Activated CD4-positive, alpha-beta T cell treated with anti-CD3 and anti-CD28 coated beads, Interleukin-2, amount 50 U/mL, for 48 hours (primary cell): ENCODE measurements around the gene ARVCF.

Source experiments
- DNase-seq, 2 experiments: peaks; one replicate each; pipeline ENCODE4 v3.0.0-alpha.2; 2020

Gene ARVCF

DNA sequence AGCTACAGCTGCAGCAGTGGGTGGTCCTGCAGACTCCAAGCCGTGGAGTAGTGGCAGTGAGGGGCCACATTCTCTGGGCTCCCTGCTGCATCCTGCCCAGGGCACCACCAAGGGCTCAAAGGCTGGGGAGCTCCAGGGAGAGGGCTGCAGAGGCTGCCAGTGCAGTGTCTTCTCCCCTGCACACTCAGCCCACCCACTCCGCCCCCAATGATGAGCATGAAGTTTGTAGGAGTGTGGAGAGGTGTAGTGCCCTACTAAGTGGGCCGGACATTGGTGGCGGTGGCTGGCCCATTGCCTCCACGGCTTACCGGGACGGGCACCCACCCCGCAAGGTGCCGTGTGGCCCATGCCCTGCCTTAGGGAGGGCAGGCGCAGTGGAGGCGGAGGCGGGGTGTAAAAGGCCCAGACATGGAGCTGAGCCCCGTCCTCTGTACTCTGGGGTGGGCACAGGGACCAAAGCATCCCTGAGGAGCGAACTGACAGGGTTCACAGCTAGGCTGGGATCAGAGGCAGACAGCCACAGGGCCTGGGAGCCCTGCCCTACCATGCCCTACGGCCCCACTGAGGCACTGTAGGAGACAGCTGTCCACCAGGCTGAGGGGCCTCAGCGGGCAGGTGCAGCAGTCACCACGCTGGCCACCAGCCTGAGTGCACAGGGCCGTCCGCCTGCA, 18.9 kb downstream of the ARVCF start:
- DNase-seq = no peak

DNA sequence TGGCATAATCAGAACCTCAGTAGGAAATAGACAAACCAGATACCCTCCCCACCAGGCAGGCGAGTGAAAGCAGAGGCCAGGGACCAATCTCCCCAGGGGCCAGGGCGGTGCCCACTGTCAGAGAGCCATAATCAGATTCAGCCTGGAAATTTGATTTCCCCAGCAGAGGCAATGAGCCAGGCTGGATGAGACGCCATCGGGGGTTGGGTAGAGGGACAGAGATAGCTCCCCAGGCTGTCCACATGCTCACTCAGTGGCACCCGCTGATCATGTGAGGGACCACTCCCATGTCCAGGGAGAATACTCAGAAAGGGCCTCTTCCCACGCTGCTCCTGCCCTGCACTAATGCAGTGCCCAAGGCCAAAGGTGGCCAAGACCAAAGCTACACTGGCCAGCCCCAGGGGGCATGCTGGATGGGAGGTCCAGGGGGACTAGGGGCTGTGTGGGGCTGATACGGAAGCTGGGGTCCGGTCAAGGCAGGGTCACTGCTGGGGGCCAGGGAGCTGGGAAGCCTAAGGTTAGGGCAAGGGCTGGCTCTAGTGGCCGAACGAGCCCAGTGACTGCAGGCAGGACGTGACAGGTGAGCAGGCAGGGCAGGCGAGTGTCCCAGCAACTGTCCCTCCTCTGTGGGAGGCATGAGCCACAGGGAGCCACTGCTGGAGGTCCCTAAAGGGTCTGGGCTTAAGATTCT, 19.8 kb downstream of the ARVCF start:
- DNase-seq = no peak

GRCh38 chr22:19995611-19996339, 20.8 kb downstream of the ARVCF start:
- DNase-seq = no peak

GRCh38 chr22:19994851-19995610, 21.6 kb downstream of the ARVCF start:
- no peak for DNase-seq

- DNase-seq = no peak
These were observed 22.7 kb downstream of the ARVCF start for GRCh38 chr22:19993926-19994325.

- DNase-seq = no peak
These were observed 23.7 kb downstream of the ARVCF start for GRCh38 chr22:19992921-19993355.

DNA sequence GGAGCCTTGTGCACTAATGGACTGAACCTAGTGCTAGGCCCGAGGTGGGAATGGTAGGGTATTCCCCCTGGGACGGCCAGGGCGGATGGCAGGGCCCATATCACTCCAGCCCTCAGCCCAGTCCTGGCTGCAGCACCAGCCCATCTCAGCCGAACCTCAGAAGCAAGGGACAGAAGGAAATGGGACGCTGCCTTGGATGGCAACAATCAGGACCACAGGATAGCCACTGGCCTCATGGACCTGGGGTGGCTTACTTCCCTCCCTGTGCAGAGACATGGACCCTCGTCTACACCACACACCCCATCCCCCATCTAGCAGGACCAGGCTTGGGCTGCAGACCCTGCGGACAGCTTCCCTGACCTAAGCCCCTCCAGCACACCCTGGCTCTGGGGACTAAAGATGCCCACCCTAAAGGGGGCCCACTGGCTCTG, 24.1 kb downstream of the ARVCF start:
- no peak for DNase-seq

DNA sequence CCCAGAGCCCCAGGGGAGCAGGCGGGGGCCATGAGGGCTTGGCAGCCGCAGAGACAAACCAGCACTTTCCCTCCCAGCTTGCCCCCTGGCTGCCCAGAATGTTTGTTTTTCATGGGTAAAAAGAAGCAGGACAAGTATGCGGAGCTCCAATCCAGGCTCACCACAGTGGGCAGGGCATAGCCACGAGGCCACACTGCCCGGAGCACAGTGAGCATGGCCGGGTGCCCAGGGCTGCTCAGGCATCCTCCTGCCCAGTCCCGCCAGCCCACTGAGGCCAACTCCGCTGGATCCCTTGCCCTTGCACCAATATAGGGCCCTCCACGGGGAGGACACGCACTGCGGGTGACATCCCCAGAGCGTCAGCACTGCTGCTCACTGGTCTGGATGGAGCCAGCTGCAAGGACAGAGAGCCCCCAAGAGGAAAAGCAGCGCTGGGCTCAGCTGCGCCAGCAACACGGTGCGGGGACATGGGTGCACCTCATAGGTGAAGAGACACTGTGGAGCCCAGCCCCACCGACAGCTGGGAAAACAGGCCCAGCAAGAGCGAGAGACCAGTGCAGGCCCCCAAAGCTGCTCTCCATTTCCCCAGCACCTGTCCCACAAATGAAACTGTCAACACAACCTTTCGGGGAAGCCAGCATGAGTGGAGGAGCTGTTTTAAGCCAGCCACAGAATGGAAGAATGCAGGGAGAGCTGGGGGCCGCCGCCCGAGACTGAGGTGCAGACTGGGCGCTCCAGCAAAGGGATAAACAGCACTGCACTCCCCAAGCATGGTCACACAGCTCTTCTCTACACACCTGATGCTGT, 24.8 kb downstream of the ARVCF start:
- no peak for DNase-seq

DNA sequence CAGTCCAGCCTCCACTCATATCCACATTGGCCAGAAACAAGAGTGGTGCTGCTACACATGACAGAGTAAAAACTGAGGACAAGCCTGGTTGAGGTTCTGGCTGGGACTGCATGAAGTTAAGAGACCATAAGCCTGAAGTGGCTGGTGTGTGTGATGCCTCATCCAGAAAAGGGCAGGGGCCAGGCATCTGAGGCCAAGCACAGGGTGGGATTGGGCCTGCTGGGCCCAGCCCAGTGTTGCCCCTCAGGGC, 25.3 kb downstream of the ARVCF start:
- DNase-seq = no peak

DNA sequence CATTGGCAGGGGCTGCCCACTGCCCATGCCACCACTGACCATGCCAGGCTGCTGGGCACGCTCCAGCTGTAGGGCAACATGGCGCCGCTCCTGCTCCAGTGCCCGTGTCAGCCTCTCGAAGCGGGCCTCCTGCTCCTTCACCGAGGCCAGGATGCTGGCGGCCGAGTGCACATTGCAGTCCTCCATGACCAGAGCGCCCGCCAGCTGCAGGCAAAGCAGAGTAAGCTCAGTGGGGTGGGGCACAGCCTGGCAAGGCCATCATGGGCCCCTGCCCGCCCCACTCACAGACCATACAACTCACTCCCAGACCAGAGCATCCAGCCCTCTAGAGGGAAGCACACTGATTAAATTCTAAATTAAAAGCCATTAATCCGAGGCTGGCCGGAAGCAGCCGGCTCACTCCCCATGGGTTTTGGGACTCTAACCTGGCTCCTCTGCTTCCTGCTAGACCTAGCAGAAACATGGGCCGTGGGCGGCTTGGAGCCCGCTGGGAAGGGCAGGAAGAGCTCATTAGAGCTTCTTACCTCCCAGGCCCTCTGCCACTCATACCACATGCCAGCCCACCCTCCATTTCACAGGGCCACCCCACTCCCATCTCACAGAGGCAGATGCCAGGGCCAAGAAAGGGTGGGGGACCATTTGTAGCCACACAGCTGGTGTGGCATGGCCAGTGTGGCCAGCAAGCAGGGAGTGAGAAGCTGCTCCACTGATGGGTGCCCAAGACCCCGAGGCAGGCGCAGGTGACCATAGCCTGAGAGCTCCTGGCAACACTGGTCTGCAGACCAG, 25.8 kb downstream of the ARVCF start:
- DNase-seq = no peak

GRCh38 chr22:19990188-19990587, 26.4 kb downstream of the ARVCF start:
- DNase-seq = no peak

DNA sequence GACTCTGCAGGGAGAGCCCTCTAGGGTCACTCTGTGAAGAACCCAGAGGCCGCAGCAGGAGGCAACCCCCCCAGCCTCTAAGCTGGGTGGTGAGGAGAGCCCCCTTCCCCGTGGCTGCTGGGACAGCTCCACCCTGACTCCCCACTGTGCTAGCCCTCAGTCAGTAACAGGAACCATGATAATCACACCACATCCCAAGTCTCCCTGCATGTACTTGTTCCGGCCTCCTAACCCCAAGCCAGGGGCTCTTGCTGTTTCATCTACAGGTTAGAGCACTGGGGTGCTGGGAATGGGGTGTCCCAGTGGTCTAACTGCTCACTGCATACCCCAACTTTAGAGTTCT, 26.9 kb downstream of the ARVCF start:
- no peak for DNase-seq

- DNase-seq = no peak
These were observed 27.5 kb downstream of the ARVCF start for GRCh38 chr22:19988965-19989724.

- no peak for DNase-seq
These were observed 28.3 kb downstream of the ARVCF start for GRCh38 chr22:19988331-19988808.

GRCh38 chr22:19987394-19988306, 29.0 kb downstream of the ARVCF start:
- no peak for DNase-seq

GRCh38 chr22:19986410-19987341, 29.9 kb downstream of the ARVCF start:
- peak; percentile 62 to 65 for DNase-seq

GRCh38 chr22:19986011-19986409, 30.6 kb downstream of the ARVCF start:
- no peak for DNase-seq
